Measurements from ENCODE around the gene CNTNAP5.

CNTNAP5 gene

GRCh38 chr2:124063596-124063995 lies 38.5 kb downstream of the CNTNAP5 start:
- DNase-seq (ENCODE audit: low read depth): no peak

GRCh38 chr2:124065636-124066035 lies 40.5 kb downstream of the CNTNAP5 start:
- DNase-seq (ENCODE audit: low read depth): no peak

GRCh38 chr2:124066776-124067175 lies 41.7 kb downstream of the CNTNAP5 start:
- DNase-seq (ENCODE audit: low read depth): no peak

- DNase-seq (ENCODE audit: low read depth): no peak
Measured at GRCh38 chr2:124079045-124079444, 54.0 kb downstream of the CNTNAP5 start.

DNA sequence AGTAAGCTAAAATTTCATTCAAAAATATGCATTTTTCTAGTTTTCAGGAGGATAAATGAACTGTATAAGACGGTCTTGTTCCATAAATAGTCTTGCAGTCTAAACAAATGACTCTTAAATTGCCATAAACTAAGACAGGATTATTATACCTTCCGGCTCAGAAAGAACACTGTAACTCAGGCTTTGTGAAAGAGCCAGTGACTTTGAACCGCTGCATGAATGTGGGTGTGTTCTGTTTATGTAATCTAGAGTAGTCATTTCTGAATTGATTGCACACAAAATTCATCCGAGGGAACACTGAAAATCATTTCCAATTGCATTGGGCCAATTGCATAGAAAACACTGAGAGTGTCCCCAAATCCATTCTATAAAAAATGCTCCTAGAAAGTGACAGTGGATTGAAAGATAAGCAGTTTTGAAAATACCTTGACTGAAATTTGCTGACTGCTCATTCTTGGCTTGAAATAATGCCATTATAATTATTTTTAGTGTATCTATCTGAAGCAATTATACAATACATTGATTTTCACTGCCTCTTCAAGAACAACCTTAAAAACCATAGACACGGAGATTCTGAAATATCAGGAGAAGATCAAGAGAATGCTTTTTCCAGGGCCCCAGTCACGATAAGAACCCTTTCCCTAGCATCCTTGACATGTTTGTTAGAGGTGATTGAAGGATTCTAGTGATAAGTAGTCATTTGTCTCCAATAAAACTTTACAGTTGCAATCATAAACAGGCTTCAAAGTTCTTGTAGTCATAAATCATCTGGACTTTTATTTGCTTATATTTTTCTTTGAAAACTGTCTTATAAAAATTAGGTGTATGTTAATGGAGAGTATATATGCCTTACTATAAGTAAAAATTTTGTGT lies 55.4 kb downstream of the CNTNAP5 start:
- no peak for DNase-seq (ENCODE audit: low read depth)

- DNase-seq (ENCODE audit: low read depth): peak; percentile 28
Measured at GRCh38 chr2:124081154-124081716, 56.1 kb downstream of the CNTNAP5 start.

DNA sequence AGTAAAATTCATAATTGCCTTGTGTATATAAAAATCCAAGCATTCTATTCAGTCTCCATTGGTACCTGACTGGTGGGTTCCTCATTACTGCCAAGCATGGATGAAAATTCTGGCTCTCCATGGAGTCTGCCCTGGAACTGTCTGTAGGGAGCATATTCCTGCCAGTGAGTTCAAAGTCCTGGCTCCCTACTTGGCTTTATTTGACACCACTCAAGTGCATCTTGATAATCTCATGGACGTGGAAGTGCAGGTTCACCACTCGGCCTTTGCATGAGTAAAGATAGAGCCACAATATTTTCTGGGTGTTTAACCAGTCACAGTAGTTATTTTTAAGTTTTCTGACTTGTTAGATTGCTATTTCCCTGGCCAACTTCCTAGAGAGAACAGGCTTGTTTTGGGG lies 63.5 kb downstream of the CNTNAP5 start:
- DNase-seq (ENCODE audit: low read depth): no peak

DNA sequence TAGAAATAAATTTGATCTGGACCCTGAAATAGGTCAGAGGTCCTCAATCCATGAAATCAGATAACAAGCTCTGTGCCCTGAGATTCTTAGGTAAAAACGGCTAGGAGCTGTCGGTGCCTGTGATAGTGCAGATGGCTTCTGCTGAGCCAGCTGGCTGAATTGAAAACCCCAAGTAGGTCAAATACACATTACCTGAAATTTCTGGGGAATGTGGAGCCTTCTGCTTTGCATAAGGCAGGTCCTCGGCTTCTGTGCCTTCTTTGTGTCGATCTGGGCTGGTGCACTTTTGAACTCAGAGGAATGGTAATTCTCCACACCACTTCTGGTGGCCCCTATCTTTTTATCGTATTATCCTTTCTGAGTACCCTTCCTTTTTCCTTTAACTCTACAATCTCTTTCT lies 66.6 kb downstream of the CNTNAP5 start:
- no peak for DNase-seq (ENCODE audit: low read depth)

DNA sequence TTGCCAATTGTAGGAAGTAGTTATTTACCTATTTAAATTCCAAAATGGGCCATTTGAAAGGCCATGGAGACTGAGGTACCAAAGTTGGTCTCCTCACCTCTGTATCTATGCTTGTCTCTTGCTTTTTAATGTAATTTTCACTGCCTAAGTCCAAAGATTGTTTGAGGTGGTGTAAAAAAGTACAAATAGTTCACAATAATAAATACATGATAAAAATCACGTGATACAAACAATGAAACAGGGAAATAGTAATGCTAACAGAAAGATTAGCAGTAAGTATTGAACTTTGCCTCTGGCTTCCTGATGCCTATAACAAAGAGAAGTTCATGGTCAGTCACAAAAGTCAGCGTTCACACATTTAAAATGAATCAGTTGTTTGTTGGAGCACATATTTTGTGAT lies 67.6 kb downstream of the CNTNAP5 start:
- DNase-seq (ENCODE audit: low read depth): no peak

- no peak for DNase-seq (ENCODE audit: low read depth)
Measured at GRCh38 chr2:124104914-124105313, 79.8 kb downstream of the CNTNAP5 start.

DNA sequence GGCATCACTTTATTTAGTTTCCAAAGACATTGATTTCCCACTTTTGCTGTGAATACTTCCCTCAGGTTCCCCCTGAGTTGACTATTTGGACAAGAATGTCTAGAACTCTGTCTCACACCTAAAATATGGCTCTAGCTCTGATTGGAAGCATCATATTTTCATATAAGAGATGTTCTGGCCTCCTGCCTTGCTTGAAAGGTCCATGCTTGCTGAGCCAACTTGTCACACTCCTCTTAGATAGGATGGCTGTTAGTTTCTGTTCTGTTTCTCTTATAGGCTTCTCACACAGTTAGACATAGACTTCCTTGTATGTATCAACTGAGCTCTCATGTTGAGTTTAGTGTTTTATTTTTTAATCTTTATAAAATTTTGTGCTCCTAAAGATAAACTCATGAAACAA lies 87.1 kb downstream of the CNTNAP5 start:
- DNase-seq (ENCODE audit: low read depth): no peak

DNA sequence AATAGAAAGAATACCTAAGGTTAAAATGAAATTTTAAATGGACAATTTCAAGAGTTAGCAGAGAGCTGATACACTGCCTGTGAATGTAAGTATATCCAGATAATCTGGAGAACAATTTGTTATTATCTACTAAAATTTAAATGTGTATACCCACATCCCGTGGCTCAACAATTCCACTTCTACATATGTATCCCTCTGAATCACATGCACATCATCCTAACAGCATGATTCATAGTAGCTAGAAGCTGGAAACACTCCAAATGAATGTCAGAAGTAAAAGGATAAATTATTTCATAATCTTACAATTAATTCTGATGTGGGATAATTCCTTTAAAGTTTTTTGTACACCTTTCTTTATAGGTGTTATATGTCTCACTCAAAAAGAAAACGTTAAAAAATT lies 87.9 kb downstream of the CNTNAP5 start:
- peak; percentile 65 for DNase-seq (ENCODE audit: low read depth)

DNA sequence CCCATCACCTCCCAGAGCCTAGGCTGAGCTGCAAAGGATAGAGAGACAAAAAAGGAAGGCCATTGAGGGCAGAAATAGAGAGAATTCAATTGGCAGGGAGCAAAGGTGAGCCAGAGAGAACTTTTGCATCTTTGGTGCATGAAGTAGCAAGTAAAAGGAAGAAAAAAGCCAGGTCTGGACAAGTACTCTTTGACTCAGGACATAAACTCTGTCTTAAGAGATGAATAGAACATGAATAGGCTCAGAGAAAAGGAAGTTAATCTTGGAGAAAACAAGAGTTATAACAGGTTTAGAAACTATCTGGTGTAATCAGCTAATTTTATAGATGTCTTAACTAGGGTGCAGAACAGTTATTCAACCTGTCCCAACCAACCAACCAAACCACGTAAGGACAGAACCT lies 95.2 kb downstream of the CNTNAP5 start:
- DNase-seq (ENCODE audit: low read depth): no peak

DNA sequence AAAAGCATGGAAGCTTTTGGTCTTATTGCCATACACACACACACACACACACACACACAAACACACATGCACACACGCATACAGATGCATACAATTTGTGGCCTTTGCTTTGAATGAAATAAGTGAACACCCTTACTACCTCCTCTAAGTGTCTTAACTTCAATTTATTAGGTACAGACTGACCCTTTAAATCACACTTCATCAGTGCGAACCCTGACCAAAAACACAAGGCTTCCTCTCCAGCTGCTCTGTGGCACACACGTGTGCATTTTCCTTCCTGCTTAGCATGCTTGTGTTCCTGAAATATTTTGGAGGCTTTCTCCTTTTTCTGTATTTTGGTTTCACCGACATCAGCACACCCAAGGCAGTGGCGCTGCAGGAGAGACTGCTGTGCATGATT lies 96.0 kb downstream of the CNTNAP5 start:
- no peak for DNase-seq (ENCODE audit: low read depth)

DNA sequence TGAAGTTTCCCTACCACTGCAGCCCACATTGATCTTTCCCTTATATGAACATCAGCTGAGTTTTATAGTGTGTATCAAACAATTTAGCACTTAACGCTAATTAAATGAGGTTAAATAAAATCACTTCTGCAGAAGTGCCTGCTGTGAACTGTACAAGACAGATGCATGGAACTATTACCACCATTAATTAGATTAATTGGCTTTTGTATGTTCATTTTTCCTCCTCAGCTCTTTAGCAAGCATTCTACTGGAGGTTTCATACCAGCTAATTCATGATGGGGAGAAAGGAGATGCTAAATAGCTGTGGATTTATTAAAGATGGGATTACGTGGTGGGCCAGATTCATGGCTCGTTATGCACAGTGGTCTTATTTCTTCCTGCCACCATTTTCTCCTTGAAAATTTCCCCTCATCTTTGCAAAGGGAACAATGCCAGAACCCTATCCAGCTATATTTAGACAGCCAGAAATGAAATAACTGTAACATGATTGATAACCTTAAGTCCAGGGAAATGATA lies 96.7 kb downstream of the CNTNAP5 start:
- DNase-seq (ENCODE audit: low read depth): no peak

- no peak for DNase-seq (ENCODE audit: low read depth)
Measured at GRCh38 chr2:124122340-124122739, 97.3 kb downstream of the CNTNAP5 start.

DNA sequence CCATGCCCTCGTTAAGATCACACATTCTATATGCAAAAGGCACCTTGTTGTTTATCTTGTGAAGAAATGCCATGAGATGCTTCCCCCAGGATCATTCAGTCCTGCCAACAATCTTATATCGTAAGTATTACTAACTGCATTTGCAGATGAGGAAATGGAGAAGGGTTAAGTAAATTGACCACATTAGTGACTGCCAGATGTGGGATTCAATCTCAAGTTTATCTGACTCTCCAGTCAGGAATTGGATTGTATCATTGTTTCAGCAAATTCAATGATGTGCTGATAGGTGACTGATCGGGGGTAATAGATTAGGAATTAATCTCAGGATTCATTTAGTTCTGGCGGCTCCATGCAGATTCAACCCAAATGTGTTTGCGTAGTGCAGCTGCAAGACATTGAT lies 106.2 kb downstream of the CNTNAP5 start:
- no peak for DNase-seq (ENCODE audit: low read depth)

GRCh38 chr2:124136110-124136509 lies 111.0 kb downstream of the CNTNAP5 start:
- DNase-seq (ENCODE audit: low read depth): no peak

DNA sequence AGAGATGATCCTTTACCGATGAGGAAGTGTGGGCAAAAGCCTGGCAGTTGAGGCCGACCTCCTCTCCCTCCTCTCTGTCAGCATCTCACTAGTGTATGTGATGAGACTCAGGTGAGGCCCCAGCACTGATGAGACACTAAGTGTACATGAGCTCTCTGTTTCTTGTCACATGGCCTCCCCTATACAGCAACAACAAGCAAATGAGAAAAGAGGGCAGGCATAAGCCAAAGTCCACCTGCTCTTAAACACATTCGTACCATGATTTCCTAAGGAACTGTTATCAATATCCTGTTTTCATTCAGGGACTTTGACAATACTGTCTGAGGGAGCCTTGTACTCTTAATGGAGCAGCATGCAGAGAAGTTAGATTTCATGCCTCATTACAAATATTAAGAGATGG lies 113.0 kb downstream of the CNTNAP5 start:
- DNase-seq (ENCODE audit: low read depth): no peak

DNA sequence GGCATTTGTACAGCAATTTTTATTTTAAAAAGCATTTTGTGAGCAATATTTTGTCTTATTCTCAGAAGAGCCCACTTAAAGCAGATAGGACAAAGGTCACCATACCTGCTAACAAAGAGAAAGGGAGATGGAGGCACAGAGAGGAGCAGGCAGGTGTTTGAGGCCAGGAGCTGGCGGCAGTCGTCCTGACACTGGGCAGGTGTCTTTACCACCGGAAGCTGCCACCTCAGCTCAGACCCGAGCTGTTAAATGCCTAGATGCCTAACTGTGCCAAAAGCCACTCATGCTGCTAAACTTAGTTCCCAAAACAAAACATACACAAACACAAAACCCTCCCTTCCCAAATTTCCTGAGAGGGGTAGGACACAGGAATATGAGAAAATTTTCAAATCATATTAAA lies 120.9 kb downstream of the CNTNAP5 start:
- DNase-seq (ENCODE audit: low read depth): no peak

GRCh38 chr2:124147552-124147951 lies 122.5 kb downstream of the CNTNAP5 start:
- DNase-seq (ENCODE audit: low read depth): no peak

- no peak for DNase-seq (ENCODE audit: low read depth)
Measured at GRCh38 chr2:124149571-124149970, 124.5 kb downstream of the CNTNAP5 start.

GRCh38 chr2:124151691-124152090 lies 126.6 kb downstream of the CNTNAP5 start:
- no peak for DNase-seq (ENCODE audit: low read depth)

DNA sequence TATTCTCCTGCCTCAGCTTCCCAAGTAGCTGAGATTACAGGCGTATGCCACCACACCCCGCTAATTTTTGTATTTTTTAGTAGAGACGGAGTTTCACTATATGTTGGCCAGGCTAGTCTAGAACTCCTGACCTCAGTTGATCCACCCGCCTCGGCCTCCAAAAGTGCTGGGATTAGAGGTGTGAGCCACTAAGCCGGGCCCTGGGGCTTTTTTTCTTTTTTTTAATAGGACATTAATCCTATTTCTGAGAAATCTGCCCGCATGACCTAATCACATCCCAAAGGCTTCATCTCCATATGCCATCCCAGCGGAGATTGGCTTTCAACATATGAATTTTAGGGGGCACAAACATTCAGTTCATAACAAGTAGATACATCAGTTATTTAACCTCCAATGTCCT lies 128.6 kb downstream of the CNTNAP5 start:
- no peak for DNase-seq (ENCODE audit: low read depth)
